ENCODE measurements around the gene NTM. TPM values are rescaled to one million over a fixed set of nuclear protein-coding genes. Genes with fewer than 3 reads are reported as not detected.

Gene NTM
- total RNA-seq, 2 experiments from 2014 or later: not detected

DNA sequence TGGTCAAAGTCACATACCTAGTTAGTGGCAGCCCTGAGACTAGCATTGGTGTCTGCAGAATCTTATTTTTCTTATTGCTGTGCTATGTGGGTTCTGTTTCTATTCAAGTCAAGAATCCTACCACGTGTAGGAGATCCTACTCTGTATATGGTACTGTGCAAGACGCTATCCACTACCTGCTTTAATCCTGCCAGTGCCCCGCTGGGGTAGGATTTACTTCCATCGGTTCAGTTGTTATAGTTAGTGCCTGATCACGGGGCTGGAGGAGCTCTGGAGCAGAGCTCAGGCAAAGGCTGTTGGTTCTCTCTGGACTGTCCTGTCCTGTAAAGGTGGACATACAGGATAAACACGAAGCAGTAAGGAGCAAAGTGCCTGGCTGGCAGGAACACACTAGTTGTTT is 167.9 kb downstream of the NTM start:
- Mint-ChIP-seq H3K27ac (no peak overlapping the region), H3K9me3 (no peaks in the 10 kb centered on the region), H3K27me3 (no peaks in the 10 kb centered on the region), H3K4me3 (no peak overlapping the region), H3K4me1 (ENCODE audit: low read depth) (no peaks in the 10 kb centered on the region), H3K36me3 (ENCODE audit: low read depth) (no peaks in the 10 kb centered on the region)
- ATAC-seq (no peak), DNase-seq (no peak)
- intact Hi-C loops (cut with micrococcal nuclease): no loop called here
- TF ChIP-seq, protein P1, sequence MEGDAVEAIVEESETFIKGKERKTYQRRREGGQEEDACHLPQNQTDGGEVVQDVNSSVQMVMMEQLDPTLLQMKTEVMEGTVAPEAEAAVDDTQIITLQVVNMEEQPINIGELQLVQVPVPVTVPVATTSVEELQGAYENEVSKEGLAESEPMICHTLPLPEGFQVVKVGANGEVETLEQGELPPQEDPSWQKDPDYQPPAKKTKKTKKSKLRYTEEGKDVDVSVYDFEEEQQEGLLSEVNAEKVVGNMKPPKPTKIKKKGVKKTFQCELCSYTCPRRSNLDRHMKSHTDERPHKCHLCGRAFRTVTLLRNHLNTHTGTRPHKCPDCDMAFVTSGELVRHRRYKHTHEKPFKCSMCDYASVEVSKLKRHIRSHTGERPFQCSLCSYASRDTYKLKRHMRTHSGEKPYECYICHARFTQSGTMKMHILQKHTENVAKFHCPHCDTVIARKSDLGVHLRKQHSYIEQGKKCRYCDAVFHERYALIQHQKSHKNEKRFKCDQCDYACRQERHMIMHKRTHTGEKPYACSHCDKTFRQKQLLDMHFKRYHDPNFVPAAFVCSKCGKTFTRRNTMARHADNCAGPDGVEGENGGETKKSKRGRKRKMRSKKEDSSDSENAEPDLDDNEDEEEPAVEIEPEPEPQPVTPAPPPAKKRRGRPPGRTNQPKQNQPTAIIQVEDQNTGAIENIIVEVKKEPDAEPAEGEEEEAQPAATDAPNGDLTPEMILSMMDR (IDR thresholded peaks at IDR 0.05): no peak
- POLR2A ChIA-PET: no interaction called here
- CTCF ChIA-PET: no interaction called here

DNA sequence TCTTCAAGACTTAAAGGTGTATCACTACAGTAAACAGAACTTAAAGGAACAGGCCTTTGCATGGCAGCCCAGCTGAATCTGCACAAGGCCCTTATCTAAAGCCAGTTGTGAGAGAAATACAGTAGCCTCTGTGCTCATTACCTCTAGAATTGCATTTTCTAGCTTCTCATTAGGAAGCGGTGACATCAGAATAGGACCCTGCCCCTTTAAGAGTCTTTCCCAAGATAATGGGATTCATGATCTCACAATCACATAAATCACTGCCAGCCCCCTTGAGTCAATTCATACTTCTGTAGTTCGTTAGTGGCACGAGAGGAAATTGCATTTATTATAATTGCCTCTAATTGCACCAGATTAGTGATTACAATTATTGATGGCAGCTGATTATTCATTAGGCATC is 170.3 kb downstream of the NTM start:
- TF ChIP-seq, protein P1 (IDR thresholded peaks at IDR 0.05): no peak
- POLR2A ChIA-PET: no interaction called here

DNA sequence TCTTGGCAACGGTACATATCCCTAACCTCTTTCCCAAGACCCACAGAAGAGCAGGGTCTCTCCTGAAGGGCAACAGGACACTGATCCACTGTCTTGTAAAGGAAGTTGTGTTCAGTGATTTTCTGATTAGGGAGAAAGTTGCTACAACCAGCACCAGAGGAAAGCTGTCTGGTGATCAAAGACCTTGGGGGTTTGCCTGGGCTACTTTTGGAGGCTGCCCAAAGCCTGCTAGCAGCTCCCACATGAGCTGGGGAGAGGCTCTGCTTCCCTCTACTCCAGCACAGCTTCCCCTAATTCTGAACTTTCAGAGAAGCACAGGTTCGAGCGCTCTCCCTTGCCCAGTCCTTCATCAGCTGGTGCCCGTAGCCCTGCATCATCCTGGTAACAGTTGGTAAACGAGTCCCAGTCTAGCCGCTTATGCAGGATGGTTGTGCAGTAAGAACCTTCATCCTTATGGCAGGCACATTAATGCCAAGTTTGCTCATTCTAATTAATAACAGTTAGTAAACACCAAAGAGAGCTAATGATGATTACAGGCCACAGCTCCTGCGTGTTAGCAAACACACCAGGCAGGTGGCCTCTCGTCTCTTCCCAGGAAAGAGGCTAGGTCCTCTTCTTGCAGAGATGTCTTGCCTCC is 173.1 kb downstream of the NTM start:
- no peaks in the 10 kb centered on the region for H3K4me1 Mint-ChIP-seq (ENCODE audit: low read depth)
- peaks cover 8% of the 10 kb centered on the region for H3K27me3 Mint-ChIP-seq
- TF ChIP-seq, protein P1 (IDR thresholded peaks at IDR 0.05): no peak
- ATAC-seq (no peak), DNase-seq (no peak)
- H3K9me3 Mint-ChIP-seq: no peaks in the 10 kb centered on the region
- POLR2A ChIA-PET: no interaction called here
- CTCF ChIA-PET: no interaction called here
- no peak overlapping the region for H3K27ac Mint-ChIP-seq
- no peak overlapping the region for H3K4me3 Mint-ChIP-seq
- intact Hi-C loops (cut with micrococcal nuclease): no loop called here
- no peaks in the 10 kb centered on the region for H3K36me3 Mint-ChIP-seq (ENCODE audit: low read depth)

More for the DNA sequence above, 170.3 kb downstream of the NTM start:
- intact Hi-C loops (cut with micrococcal nuclease): no loop called here
- Mint-ChIP-seq H3K4me1 (ENCODE audit: low read depth) (no peaks in the 10 kb centered on the region), H3K27me3 (peaks cover 5% of the 10 kb centered on the region), H3K4me3 (no peak overlapping the region), H3K9me3 (no peaks in the 10 kb centered on the region), H3K27ac (no peak overlapping the region), H3K36me3 (ENCODE audit: low read depth) (no peaks in the 10 kb centered on the region)
- CTCF ChIA-PET: no interaction called here
- DNase-seq: no peak
- ATAC-seq: no peak

DNA sequence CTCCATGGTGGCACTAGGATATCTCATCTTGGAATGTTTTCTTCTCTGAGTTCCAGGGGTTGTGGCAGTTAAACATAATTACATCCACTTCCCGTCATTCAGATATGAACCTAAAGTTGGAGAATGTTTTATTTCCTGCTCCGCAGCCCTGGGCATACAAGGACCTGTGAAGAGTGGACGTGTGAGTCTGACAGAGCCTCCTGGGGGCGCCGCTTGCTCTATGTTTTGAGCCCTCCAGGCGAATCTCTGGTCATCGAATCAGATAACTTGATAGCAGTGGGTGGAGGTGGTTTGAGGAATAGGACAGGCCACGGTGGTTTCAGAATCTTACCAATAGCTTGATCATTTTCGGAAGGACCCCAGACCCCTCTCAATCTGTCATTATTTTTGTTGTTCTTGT is 174.2 kb downstream of the NTM start:
- Mint-ChIP-seq H3K4me3 (no peak overlapping the region), H3K27me3 (peaks cover 8% of the 10 kb centered on the region), H3K4me1 (ENCODE audit: low read depth) (no peaks in the 10 kb centered on the region), H3K9me3 (no peaks in the 10 kb centered on the region), H3K27ac (no peak overlapping the region), H3K36me3 (ENCODE audit: low read depth) (no peaks in the 10 kb centered on the region)
- ChIA-PET CTCF (no interaction called here), POLR2A (no interaction called here)
- ATAC-seq: no peak
- intact Hi-C loops (cut with micrococcal nuclease): no loop called here
- TF ChIP-seq, protein P1 (IDR thresholded peaks at IDR 0.05): no peak
- no peak for DNase-seq

DNA sequence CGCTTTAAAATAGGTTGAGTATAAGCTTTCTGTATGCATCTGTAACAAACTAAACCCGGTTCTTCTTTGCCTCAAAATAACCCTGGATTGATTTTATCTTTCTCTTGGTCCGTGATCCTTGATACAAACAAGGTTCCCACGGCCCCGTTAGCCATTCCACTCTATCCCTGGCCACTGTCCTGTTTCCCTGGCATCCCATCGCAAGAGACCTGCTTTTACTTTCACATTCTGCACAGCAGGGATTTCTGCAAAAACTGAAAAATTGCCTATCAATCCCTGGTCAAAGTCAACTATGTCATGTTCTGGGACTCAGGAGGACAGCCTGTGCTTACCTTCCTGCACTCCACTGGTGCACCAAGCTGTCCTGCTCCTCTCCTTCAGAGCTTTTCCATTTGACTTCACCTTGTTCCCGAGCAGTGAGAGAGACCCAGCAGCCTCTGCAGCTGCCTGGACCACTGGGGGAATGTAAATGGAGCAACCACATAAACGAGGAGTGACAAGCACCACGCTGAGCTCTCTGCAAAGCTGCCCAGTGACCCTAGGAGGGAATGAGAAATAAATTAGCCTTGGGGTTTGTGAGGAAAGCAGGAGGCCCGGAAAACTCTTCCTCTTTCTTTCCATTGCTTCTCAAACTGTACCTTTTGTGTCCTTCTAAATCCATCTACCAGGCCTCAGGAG is 175.9 kb downstream of the NTM start:
- no peak overlapping the region for H3K27ac Mint-ChIP-seq
- H3K4me3 Mint-ChIP-seq: no peak overlapping the region
- no peaks in the 10 kb centered on the region for H3K4me1 Mint-ChIP-seq (ENCODE audit: low read depth)
- DNase-seq: no peak
- intact Hi-C loops (cut with micrococcal nuclease): no loop called here
- CTCF ChIA-PET: no interaction called here
- no peak for ATAC-seq
- H3K36me3 Mint-ChIP-seq (ENCODE audit: low read depth): no peaks in the 10 kb centered on the region
- peaks cover 8% of the 10 kb centered on the region for H3K27me3 Mint-ChIP-seq
- TF ChIP-seq, protein P1 (IDR thresholded peaks at IDR 0.05): no peak
- POLR2A ChIA-PET: no interaction called here
- no peaks in the 10 kb centered on the region for H3K9me3 Mint-ChIP-seq
